OCI-M1 (cell line): Measurements from ENCODE around the gene SYNE1.
A peak's percentile ranks its signal among the peaks of the same experiment; 100 is the strongest.
"Not testable (repeated sequence)": the region's sequence is repeated elsewhere in the genome, so short reads cannot be mapped to it uniquely, and the experiment has no call there.

Source experiments
- DNase-seq: peaks from one replicate; lab custom pipeline; 2025; lab: John Stamatoyannopoulos, UW

SYNE1 gene

GRCh38 chr6:152372945-152373344, 264.2 kb downstream of the SYNE1 start:
- peak; percentile 61 for DNase-seq

- no peak for DNase-seq
These were observed 265.4 kb downstream of the SYNE1 start for GRCh38 chr6:152371775-152372174.

- DNase-seq, result no peak
These were observed 268.2 kb downstream of the SYNE1 start for GRCh38 chr6:152368751-152369624.

- DNase-seq, result no peak
These were observed 272.3 kb downstream of the SYNE1 start for GRCh38 chr6:152364866-152365265.

- no peak for DNase-seq
These were observed 277.1 kb downstream of the SYNE1 start for GRCh38 chr6:152360034-152360433.

- DNase-seq, result peak; percentile 61
These were observed 280.5 kb downstream of the SYNE1 start for GRCh38 chr6:152356662-152357061.

GRCh38 chr6:152356016-152356415, 281.1 kb downstream of the SYNE1 start:
- DNase-seq, result no peak

GRCh38 chr6:152355166-152355565, 282.0 kb downstream of the SYNE1 start:
- no peak for DNase-seq

GRCh38 chr6:152353440-152353839, 283.7 kb downstream of the SYNE1 start:
- DNase-seq, result no peak

- no peak for DNase-seq
These were observed 285.4 kb downstream of the SYNE1 start for GRCh38 chr6:152351742-152352141.

- no peak for DNase-seq
These were observed 286.1 kb downstream of the SYNE1 start for GRCh38 chr6:152351110-152351509.

- no peak for DNase-seq
These were observed 289.0 kb downstream of the SYNE1 start for GRCh38 chr6:152348116-152348515.

GRCh38 chr6:152343735-152344360, 293.3 kb downstream of the SYNE1 start:
- no peak for DNase-seq

GRCh38 chr6:152341596-152341995, 295.6 kb downstream of the SYNE1 start:
- no peak for DNase-seq

GRCh38 chr6:152338335-152339125, 298.6 kb downstream of the SYNE1 start:
- peak; percentile 51 for DNase-seq

GRCh38 chr6:152334555-152334954, 302.6 kb downstream of the SYNE1 start:
- DNase-seq, result no peak

GRCh38 chr6:152330961-152331360, 306.2 kb downstream of the SYNE1 start:
- DNase-seq, result no peak

- DNase-seq, result no peak
These were observed 307.3 kb downstream of the SYNE1 start for GRCh38 chr6:152329638-152330448.

GRCh38 chr6:152328200-152328599, 309.0 kb downstream of the SYNE1 start:
- not testable (repeated sequence) for DNase-seq

- no peak for DNase-seq
These were observed 313.8 kb downstream of the SYNE1 start for GRCh38 chr6:152323376-152323775.

- DNase-seq, result no peak
These were observed 318.9 kb downstream of the SYNE1 start for GRCh38 chr6:152318278-152318677.

GRCh38 chr6:152316024-152316423, 321.1 kb downstream of the SYNE1 start:
- DNase-seq, result no peak
